ENCODE data around the gene PIK3CD.
"Not testable (repeated sequence)": the region's sequence is repeated elsewhere in the genome, so short reads cannot be mapped to it uniquely, and the experiment has no call there.

The PIK3CD gene

DNA sequence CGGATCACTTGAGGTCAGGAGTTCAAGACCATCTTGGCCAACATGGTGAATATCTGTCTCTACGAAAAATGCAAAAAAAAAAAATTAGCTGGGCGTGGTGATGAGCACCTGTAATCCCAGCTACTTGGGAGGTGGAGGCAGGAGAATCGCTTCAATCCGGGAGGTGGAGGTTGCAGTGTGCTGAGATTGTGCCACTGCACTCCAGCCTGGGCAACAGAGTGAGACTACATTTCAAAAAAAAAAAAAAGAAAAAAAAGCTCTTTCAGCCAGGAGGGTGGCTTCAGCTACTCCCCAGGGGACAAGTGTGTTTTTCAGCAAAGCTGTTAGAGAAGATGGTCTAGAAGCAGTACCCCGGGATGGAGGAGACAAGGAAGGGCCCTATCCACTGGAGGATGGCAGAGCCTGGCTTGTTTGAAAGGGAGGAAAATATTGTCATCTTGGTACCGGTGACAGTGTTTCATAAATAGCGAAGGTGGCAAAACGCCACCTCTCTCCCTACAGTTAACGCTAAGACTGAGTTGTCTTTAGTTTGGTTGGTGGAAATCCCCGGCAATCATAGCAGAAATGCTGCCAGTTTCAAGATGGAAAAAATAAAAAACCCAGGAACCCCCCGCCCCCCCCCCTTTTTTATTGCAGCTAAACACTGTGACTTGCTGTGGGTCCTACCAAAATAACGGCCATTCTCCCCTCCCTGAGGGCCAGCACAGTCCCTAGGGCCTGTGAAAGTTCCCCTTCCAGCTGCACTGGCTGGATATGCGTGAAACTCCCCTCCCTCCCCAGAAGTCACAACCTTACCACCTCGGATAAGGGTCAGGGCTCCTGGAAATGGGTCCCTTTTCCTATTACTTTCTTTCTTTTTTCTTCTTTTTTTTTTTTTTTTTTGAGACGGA lies 3.5 kb downstream of the PIK3CD start:
- DNase-seq, result peak; percentile 43

DNA sequence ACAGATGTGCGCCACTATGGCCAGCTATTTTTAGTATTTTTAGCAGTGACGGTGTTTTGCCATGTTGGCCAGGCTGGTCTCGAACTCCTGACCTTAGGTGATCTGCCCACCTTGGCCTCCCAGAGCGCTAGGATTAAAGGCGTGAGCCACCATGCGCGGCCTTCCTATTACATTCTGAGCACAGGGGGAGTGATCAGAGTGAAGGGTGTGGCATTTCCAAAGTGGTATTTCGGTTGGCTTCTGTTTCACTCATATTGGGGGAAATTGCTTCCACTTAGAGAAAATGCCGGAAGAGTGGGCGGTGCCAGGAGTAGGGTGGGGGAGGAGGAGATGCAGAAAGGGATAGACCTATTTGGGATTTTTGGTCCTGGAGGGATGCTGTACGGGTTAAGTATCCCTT lies 4.3 kb downstream of the PIK3CD start:
- DNase-seq, result no peak

DNA sequence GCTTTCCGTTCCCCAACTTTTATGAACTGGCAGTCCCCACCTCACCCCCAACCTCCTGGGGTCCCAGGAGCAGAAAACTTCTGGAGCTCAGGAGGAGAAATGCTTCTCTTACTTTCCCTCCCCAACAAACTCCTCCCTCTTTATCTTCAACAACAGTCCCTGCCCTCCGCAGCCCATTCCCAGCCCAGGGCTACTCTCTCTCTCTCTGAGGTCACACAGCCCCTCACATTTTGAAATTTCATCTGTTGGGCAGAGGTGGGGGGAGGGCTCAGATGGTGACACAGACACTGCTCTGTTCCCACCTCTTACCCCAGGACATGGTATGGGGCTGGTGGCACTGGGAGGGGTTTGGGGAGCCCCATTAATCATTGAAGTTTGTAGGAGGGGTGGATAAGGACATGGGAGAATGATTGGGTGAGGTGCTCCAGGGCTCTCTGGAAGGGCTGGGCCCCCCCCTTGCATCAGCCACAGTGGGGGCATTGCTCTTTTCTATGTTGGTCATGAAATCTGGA lies 6.0 kb downstream of the PIK3CD start:
- DNase-seq, result no peak

DNA sequence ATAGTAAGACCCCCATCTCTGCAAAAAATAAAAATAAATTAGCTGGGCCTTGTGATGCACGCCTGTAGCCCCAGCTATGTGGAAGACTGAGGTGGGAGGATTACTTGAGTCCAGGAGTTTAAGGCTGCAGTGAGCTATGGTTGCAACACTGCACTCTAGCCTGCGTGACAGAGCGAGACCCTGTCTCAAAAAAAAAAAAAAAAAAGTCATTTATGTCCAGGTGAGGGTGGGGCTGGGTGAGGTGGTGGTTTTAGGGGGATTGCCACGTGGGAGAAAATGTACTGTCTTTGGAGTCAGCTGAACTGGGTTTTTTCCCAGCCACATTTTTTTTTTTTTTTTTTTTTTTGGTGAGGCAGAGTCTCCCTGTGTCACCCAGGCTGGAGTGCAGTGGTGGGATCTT lies 6.7 kb downstream of the PIK3CD start:
- DNase-seq, result no peak

DNA sequence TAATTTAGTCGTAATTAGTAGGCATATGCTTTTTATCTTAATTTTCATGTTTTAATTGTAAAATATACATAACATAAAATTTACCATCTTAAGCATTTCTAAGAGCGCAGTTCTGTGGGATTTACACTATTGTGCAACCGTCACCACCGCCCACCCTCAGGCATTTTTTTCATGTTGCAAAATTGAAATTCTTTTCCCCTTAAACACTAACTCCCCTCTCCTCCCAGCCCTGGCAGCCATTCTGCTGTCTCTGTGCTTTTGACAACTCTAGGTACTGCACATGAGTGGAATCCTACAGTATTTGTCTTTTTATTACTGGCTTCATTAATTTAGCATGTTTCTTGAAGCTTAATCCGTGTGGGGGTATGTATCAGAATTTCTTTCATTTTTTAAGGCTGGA lies 7.8 kb downstream of the PIK3CD start:
- DNase-seq, result no peak

DNA sequence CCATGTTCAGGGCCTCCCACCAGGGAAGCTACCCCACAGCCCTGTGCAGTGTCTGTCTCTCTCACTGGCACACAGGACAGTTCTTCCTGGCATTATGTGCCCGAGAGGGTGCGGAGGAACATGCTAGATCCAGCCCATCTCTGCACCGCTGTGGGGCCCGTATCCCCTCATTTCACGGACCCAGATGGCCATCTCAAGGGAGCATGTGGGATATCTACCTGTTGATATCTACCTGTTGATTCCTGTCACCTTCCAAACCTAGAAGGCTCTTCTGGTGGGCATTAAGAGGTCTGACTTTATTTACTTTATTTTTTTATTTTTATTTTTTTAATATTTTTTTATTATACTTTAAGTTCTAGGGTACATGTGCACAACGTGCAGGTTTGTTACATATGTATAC lies 11.7 kb downstream of the PIK3CD start:
- DNase-seq, result no peak

DNA sequence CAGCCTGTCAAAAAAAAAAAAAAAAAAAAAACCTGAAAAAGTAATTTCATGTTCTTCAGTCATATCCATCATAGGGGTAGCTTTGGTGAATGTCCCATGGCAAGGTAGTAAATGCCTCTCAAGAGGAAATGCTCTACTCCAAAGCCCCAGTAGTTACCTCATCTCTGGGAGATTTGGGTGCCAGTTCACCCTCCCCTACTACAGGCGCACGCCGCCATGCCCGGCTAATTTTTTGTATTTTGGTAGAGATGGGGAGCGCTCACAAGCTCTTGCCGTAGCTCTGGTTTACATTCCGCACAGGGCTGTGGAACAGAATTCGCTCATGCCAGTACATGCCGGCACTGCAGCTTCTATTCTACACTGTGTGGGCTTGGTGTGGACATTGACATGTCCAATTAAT lies 13.7 kb downstream of the PIK3CD start:
- DNase-seq, result no peak

DNA sequence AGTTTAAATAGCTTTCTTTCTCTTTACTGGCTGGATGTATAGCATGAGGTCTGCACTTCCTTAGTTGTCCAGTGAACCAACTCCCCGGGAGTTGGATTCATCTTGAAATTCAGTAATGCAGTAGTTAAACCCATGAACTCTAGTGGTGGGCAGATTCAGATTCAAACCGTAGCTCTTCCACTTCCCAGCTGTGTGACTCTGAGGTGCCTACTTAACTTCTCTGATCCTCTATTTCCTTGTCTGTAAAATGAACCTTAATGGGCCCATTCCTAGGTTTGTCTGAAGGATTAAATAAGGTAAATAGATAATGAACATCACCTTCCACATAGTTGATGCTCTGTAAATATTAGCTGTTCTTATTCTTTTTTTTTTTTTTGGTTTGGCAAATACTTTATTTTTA lies 16.5 kb downstream of the PIK3CD start:
- DNase-seq, result no peak

DNA sequence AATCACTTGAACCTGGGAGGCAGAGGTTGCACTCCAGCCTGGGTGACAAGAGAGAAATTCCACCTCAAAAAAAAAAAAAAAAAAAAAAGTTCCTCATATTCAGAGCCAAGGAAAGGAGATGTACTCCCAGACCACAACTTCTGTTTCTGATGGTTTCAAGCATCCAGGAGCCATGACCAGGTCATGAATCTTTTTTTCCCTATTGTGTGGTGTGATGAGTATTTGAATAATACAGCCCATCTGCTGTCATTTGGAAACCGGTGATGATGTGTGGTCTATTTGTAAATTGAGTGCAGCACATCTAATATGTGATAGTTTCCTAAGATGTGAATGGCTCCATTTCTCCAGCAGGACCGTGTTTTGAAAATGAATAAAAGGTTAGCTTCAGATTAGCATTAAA lies 18.6 kb downstream of the PIK3CD start:
- DNase-seq, result no peak

DNA sequence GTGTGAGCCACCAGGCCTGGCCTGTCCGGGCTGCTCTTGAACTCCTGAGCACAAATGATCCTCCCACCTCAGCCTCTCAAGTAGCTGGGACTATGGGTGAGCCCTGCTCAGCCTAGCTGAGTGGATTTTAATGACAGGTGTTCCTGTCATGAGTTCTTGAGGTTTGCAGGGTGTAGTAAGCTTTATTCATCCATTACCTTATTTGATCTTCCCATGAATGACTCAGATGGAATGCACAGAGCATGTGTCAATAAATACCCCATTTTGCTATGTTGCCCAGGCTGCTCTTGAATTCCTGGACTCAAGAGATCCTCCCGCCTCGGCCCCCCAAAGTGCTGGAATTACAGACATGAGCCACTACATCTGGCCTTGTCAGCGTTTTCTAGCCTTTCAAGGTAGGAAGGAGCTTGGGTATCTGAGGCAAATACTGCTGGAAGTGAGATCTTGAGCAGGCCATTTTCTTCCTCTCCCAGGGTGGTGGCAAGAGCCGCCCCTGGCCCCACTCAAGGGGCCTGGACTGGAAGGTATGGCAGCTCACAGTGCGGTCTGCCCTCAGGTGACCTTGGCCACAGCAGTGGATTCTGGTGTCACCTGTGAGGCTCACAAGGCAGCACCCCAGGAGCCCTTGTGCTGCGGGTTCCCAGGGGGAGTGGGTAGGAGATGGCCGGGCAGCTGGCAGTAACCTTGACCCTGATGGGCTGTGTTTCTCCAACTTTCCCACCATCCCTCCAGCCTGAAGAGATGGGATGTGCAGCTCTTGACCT lies 20.0 kb downstream of the PIK3CD start:
- DNase-seq, result no peak

DNA sequence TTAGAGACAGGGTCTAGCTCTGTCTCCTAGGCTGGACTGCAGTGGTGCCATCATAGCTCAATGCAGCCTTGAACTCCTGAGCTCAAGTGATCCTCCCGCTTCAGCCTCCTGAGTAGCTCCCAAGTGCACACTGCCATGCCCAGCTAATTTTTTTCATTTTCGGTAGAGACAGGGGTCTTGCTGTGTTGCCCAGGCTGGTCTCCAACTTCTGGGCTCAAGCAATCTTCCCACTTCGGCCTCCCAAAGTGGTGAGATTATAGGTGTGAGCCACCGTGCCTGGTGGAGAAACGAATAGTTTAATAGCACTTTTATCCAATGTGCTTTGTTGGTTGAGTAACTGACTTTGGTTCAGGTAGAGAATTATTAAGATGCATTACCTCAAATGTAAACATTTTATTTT lies 20.9 kb downstream of the PIK3CD start:
- DNase-seq, result no peak

DNA sequence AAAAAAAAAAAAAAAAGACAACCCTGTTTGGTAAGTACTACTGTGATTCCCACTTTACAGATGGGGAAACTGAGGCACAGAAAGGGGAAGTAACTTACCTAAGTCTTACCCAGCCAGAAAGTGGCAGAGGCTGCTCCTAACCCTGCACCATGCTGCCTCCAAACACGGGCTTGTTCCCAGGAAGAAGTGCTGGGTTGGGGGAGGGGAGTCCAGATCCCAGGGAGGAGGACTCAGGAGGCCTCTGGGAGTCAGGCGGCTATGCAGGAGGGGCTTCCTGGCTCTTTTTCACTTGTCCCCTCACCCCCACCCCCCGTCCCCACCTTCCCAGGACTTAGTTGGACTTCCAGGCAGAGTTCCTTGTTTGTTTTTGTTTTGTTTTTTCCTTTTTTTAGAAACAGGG lies 23.9 kb downstream of the PIK3CD start:
- DNase-seq, result no peak

DNA sequence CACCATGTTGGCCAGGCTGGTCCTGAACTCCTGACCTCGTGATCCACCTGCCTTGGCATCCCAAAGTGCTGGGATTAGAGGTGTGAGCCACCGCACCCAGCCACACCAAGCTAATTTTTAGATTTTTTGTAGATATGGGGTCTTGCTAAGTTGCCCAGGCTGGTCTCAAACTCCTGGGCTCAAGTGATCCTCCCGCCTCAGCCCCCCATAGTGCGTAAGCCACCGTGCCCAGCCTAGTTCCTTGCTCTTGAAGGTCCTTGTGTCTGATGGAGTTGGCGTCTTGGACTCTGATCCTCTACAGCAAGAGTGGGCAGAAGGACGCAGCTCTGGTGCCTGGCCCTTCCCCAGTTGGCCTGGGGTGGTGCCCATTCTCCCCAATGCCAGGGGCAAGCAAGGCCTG lies 24.6 kb downstream of the PIK3CD start:
- not testable (repeated sequence) for DNase-seq

DNA sequence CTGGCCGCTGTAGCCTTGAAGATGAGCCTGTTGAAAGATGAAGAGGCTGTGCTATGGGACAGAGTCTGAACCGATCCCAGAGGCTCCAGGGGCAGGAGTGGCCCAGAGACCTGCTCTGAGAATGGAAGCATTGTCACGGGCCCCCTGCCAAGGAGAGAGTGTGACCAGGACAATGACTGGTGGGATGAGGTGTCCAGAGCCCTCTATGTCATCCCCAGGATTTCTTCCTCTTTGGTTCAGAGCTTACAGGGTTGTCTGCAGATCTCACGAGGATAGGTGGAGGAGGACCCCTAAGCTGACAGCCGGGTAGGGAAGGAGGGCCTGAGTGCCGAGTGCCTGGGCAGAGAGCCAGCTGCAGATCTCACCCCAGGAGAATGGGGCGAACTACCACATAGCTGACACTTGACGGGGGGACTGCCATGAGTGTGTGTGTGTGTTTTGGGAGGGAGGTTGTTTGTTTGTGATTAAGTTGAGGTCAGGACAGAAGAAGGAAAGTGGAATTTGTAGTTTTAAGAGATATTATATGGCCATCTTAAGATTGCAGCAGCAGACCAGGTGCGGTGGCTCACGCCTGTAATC lies 25.4 kb downstream of the PIK3CD start:
- no peak for DNase-seq

DNA sequence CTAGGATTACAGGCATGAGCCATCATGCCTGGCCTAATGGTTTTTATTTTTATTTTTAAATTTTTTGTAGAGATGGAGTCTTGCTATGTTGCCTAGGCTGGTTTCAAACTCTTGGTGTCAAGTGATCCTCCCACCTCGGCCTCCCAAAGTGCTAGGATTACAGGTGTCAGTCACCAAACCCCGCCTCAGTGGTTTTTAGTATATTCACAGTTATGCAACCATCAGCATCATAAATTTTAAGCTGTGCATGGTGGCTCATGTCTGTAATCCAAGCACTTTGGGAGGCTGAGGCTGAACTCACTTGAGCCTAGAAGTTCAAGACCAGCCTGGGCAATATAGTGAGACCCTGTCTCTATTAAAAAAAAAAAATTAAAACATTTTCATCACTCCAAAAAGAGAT lies 28.6 kb downstream of the PIK3CD start:
- no peak for DNase-seq

DNA sequence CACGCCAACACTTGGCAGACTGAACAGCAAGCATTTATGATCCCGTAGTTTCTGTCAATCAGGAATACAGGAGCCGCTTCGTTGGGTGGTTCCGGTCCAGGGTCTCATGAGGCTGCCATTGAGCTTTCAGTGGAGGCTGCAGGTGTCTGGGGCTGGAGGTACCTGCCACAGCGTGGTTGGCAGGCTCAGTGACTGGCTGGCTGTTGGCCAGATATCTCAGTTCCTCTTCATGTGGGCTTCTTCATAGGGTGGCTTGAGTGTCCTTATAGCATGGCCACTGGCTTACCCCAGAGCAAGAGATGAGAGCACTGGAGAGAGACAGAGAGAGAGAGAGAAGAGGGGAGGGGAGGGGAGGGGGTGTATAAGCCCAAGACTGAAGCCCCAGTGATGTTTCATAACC lies 29.3 kb downstream of the PIK3CD start:
- peak; percentile 92 for DNase-seq

DNA sequence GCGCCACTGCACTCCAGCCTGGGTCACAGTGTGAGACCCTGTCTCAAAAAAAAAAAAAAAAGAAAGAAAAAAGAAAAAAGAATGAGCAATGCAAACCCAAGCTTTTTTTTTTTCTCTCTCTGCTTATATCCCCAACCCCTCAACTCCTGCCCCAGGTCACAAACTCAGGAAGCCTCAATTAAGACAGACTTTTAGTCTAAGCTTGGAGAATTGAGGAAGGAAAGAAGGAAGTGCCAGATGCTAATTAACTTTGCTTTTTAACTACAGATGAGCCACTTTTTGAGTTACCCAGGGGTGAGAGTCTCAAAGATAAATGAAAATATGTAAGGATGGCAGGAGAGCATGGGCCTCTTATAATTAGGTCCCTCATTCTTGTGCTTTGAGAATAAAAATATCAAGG lies 33.3 kb downstream of the PIK3CD start:
- no peak for DNase-seq

DNA sequence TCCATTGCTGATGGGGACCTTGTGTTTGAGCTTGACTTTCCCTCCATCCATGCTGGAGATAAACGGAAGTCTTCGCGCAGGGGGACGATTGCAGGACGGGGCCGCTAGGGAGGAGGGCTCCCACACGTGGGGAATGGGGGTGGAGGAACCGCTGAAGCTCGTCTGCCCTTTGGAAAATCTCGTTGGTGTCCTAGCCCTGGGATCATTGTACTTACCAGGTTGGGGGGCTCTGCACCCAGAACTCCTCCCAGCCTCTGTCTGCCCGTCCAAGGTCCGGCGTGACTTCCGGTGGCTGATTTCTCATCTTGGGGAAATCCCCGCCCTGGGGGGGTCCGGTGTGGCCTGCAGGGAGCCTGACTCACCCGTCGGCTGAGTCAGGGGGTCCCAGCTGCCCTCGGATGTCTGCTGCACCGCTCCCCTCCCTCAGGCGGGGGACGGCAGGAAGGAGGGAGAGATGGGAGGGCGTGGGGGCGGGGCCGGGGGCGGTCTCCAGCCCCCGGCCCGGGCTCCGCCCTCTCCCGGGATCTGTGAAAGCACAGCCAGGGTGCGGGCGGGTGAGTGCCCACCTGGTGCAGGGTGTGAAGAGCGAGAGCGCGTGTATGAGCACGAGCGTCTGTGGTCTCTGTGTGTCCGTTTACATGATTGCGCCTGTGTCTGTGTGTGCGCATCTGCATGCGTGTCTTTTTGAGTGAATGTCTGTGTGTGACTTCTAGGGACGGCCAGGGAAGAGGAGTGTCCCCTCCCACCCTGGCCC lies 35.8 kb downstream of the PIK3CD start:
- DNase-seq, result peak; percentile 85

DNA sequence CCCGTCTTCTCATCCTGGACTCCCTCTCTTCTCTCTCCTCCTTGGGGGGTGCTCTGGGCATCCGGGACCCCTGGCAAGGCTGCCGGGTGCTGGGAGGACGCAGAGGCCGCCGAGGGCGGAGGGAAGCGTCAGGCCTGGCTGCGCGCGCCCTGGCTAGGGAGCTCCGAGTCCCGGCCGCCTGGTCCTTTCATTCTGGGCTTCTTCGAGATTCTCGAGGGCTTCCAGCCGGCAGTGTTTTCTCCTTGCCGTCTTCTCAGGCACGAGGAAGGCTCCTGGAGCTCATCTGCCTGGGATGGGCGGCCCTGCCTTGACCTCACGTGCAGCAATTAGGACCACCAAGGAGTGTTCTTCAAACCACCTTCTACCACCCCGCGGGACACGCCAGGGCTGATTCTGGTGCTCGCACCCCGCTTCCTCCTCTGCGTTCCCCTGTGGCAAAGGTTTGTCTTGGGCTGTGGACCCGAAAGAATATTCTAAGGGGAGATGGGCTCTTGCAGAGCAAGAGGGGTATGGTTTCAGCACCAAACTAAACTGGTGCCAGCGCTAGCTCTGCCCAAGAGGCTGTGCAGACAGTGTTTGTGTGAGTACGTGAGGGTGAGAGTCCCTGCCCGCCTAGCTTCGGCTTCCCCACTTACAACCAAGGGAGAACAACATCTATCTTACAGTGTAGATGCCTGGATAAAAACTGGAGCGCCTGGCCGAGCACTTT lies 36.5 kb downstream of the PIK3CD start:
- DNase-seq, result peak; percentile 59

DNA sequence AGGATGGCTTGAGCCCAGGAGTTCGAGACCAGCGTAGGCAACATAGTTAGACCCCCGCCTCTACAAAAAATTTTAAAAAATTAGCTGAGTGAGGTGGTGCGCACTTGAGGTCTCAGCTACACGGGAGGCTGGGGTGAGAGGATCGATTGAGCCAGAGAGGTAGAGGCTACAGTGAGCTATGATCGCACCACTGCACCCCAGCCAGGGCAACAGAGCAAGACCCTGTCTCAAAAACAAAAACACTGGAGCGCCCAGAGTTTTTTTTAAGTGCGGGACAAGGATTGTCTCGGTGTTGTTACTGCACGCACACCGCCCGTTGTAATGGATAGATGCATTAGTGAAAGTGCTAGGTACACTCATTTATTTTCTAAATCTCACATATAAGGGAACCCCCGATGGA lies 37.1 kb downstream of the PIK3CD start:
- DNase-seq, result no peak

DNA sequence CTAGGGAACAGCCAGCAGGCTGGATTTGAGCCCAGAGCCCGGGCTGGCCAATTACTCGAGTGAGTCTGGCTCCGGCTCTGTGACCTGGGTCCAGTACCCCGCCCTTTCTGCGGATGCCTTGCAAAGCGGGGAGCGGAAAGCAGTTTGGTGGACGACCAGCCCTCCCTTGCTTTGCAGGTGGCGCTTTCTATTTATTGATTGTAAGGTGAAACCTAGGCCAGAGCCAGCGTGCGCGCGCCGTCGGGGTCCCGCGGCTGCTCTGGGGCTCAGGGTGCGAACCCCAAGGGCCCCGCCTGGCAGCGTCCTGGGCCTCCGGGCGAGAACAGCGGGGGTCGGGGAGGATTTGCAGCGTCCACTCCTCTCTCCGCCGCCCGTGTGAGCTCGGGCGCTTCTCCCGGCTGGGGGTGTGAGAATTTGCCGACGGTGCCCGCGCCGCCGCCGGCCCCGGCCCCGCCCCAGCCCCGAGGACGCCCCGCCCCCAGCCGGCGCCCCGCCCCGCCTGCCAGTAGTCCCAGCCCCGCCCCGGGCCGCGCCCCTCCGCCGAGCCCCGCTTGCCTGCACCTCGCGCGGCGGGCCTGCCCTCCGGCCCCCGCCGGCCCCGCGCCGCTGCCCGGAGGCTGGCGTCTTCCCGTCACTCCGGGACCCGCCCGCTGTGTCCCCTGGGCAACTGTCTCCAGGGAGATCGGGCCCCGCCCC lies 37.6 kb downstream of the PIK3CD start:
- peak; percentile 91 for DNase-seq

DNA sequence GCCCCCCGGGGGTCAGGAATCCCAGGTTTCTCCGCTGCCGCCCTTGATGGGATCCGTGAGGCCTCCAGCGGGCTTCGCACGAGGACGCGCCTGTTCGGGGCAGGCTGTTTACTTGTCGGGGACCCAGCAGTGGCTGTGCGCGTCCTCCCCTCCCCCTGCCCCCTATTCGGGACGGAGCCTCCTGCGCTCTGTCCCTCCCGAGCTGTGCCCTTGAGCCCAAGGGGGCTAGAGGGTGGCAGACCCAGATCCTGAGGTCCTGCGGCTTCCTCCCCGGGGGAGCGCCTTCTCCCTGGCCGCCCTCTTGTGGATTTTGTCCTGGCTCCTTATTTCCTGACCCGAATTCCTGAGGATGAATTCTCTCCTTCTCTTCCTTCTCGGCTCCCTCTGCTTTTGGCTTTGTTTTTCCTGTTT lies 38.4 kb downstream of the PIK3CD start:
- no peak for DNase-seq
